Esophagus squamous epithelium (tissue), 4 donors: Measurements from ENCODE around the gene ATF4.

Source experiments
- POLR2A ChIP-seq, 4 donors: fragments of 450-650 bp; IDR thresholded peaks; one replicate each; pipeline ENCODE4 v1.6.1; 2017; ENCODE audit warnings: antibody characterized with exemption in 4 of 4, mild to moderate bottlenecking in 4 of 4, moderate library complexity in 3 of 4
- TF ChIP-seq, protein P1 (sequence below), 6 experiments: fragments of 450-650 bp in 4 of 6; fragments of 200-600 bp in 2 of 6; sonication (generic) in 2 of 6; IDR thresholded peaks; one replicate each; pipeline ENCODE4 v1.5.1; 2016 to 2019; ENCODE audit warnings: antibody characterized with exemption in 6 of 6, mild to moderate bottlenecking in 4 of 6, moderate library complexity in 4 of 6

DNA sequence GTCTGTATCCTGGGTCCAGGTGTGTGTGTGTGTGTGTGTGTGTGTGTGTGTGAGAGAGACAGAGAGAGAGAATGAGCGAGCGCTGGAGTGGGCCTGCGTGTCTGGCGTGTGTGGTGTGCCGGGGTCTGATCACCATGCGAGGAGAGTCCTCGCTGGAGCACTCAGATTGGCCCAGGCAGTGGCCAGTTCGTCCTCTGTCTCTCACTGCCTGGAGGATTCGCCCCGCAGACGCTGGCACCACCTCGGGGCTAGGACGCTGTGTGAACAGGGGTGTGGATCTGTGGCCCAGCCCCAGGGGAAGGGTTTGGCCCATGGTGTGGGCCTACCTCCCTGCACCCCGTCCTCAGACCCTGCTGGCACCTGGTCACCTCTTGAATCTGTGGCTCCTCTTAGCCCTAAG is 38.6 kb downstream of the ATF4 start:
- TF ChIP-seq, protein P1, sequence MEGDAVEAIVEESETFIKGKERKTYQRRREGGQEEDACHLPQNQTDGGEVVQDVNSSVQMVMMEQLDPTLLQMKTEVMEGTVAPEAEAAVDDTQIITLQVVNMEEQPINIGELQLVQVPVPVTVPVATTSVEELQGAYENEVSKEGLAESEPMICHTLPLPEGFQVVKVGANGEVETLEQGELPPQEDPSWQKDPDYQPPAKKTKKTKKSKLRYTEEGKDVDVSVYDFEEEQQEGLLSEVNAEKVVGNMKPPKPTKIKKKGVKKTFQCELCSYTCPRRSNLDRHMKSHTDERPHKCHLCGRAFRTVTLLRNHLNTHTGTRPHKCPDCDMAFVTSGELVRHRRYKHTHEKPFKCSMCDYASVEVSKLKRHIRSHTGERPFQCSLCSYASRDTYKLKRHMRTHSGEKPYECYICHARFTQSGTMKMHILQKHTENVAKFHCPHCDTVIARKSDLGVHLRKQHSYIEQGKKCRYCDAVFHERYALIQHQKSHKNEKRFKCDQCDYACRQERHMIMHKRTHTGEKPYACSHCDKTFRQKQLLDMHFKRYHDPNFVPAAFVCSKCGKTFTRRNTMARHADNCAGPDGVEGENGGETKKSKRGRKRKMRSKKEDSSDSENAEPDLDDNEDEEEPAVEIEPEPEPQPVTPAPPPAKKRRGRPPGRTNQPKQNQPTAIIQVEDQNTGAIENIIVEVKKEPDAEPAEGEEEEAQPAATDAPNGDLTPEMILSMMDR (IDR thresholded peaks at IDR 0.05), result no peak
- TF ChIP-seq POLR2A (IDR thresholded peaks at IDR 0.05), result no peak
